RCC 7860 (cell line): ENCODE results near the gene OR1A1.
"Not testable (repeated sequence)": the region's sequence is repeated elsewhere in the genome, so short reads cannot be mapped to it uniquely, and the experiment has no call there.

ENCODE experiments used
- DNase-seq: peaks from one replicate; pipeline ENCODE4 v3.0.0-alpha.2; 2015; ENCODE audit warnings: low spot score
- FAIRE-seq: peaks from 2 replicates; lab custom pipeline; 2012; peaks lifted over from hg19 to GRCh38; lab: Jason Lieb, UNC

The OR1A1 gene, protein sequence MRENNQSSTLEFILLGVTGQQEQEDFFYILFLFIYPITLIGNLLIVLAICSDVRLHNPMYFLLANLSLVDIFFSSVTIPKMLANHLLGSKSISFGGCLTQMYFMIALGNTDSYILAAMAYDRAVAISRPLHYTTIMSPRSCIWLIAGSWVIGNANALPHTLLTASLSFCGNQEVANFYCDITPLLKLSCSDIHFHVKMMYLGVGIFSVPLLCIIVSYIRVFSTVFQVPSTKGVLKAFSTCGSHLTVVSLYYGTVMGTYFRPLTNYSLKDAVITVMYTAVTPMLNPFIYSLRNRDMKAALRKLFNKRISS

DNA sequence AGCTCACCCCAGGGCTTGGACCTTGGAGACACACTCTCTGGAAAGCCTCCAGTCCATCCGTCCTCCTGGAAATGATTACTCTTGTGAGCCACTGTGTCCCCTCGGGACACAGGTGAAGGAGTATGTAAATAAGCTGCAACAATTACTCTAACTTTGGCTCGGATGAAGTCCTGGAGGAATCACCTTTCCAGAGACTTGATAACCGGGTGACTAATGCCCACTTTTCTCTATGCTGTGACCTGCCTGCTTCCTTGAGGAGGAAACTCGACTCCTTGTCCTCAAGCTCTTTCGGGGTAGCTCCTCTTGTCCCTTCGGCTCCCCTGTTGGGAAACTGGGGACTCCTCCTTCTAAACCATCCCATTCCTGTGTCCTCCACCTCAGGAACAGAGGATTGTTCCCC, at the start of gene OR1A1:
TSS of gene OR1A1 (plus strand) at position 301 of the 400 bp plus-strand sequence. CDS start 7,954 bp downstream, outside the sequence.
- DNase-seq (no peak), FAIRE-seq (no peak)

DNA sequence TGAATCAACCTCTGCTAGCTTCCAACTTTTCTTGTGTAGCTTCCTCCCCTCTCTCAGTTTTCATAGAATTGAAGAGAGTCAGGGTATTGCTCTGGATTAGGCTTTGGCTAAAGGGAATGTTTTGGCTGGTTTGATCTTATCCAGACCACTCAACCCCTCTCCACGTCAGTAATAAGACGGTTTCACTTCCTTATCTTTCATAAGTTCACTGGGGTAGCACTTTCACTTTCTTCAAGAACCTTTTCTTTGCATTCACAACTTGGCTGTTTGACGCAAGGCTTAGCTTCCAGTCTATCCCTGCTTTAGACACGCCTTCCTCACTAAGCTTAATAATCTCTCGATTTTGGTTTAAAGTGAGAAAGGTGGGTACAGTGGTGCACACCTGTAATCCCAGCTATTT, 39.9 kb upstream of the OR1A1 start:
- FAIRE-seq (no peak), DNase-seq (no peak)

DNA sequence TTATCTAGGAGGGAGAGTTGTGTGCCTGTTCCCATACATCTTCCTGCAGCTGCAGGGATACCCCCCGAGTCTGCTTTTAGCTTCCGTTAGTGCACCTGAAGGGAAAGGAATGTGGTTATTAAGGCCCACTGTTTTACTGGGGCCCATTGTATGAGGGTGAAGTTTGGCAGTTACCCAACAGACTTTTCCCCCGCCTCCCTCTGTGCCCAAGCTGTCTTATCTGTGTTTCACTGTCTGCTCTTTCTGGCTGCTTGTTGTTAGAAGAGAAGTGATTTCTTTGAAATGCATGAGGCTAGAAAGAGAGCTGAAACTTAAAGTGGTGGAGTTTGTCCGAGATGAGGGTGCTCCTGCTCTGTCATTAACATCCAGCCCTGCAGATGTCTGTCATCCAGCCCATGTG, 17.5 kb upstream of the OR1A1 start:
- no peak for FAIRE-seq
- no peak for DNase-seq

DNA sequence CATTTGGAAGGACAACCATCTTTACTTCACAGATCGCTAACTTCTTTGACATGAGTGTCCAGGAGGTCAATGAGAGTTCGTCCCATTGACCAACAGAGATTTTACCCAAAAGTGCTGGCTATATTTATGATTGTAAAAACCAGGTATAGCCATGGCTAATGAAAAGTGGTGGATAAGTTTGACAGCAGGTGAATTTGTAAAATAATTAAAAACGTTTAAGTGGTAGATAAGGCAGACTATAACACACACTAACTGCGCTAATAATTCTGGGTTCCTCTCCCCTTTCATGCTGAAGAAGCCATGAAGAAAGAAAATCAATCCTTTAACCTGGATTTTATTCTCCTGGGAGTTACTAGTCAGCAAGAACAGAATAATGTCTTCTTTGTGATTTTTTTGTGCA, 10.2 kb upstream of the OR1A1 start, which contains the start of gene OR1A2:
TSS of gene OR1A2 (plus strand) at position 301 of the 400 bp plus-strand sequence. CDS start at position 301, 0 bp downstream.
- FAIRE-seq, result no peak
- no peak for DNase-seq

DNA sequence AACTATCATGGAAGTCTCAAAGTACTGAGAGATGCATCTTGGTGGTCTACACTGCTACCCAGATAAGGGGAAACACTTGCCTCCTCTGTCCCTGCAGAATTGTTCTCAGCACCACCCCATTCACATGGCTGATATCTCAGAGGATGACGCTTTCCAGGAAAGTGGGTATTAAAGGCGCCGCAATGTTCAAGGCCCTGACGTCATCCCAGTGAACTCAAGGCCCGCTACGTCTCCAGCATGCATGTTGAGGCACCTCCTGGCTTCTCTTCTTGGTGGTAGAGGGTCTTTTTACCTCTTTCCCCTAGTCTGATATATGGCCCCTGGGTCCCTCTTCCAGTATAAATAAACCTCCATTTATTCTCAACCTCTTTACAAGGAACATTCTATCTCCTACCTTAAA, 1.0 kb downstream of the OR1A1 start:
- FAIRE-seq, result no peak
- no peak for DNase-seq

DNA sequence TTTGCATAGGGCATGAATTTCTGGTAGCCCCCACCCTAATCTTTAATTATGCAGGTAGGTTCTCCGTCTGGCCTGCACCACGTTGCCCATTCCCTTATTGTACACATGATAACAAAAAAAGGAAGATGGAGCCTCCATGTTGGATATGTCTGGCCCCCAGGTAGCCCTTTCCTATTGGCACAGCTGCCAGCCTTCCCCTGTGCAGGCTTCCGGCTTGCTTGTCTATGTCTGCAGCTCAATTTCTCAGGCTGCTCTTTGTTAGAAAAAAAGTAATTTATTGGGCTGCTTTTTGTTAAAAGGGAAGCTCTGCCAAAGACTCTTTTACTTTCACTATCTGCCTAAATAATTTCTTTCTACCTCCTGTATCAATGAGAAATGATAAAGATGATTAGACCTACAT, 5.5 kb downstream of the OR1A1 start:
- DNase-seq (no peak), FAIRE-seq (no peak)

DNA sequence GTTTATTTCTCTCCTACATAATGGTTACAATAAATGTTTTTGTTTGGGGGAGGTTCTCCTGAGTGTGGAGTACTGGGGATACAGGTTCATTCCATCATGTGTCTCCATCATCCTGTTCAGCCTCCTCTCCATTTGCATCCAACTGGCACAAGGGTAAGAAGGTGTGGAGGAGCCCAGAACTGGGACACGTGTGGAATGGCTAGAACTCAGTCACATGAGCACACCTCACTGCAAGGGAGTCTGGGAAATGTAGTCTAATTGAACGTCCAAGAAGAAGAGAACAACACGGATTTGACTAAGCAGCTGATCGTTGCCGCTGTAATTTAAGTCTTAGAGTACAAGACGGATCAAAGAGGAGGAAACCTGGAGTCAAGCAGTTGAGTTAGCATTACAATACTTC, 6.1 kb downstream of the OR1A1 start:
- DNase-seq (no peak), FAIRE-seq (no peak)

DNA sequence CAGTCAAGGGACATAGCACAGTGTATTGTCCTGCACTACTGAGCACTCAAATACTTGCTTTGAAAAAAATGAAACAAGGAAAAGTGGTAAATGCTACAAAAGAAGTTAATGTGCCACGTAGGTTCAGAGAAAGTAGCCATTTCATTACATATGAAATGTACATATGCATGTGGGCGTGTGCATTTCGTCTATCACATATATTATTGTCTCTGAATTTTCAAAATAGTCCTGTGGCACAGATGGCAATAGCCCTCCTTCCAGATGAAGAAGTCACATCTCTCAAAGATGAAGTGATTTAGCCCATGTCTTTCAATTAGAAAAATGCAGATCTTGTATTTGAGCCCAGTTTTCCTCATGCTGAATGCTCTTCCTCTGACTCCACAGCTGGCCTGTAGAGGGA, 12.5 kb downstream of the OR1A1 start:
- not testable (repeated sequence) for DNase-seq, FAIRE-seq

DNA sequence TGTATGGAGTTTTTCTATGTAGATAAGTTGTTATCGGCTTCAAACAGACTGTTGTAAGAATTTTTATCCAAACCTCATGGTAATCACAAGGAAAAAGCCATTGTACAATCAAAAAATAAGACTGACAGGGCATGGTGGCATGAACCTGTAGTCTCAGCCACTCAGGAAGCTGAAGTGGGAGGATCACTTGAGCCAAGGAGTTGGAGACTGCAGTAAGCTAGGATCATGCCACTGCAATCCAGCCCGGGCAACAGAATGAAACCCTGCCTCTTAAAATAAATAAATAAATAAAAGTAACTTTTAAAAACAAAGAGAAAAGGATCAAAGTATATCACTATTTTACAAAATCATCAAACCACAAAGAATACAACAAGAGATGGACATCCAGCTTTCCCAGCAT, 14.4 kb downstream of the OR1A1 start:
- DNase-seq (no peak), FAIRE-seq (no peak)

DNA sequence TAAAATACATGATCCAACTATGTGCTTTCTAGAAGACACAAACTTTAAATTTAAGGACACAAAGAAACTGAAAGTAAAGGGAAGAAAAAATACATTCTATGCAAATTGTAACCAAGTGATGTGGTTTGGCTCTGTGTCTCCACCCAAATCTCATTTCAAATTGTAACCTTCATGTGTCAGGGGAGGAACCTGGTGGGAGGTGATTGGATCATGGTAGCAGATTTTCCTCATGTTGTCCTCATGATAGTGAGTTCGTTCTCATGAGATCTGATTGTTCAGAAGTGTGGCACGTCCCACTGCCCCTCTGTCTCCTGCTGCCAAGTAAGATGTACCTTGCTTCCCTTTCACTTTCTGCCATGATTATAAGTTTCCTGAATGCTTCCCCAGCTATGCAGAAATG, 15.0 kb downstream of the OR1A1 start:
- FAIRE-seq (no peak), DNase-seq (no peak)

DNA sequence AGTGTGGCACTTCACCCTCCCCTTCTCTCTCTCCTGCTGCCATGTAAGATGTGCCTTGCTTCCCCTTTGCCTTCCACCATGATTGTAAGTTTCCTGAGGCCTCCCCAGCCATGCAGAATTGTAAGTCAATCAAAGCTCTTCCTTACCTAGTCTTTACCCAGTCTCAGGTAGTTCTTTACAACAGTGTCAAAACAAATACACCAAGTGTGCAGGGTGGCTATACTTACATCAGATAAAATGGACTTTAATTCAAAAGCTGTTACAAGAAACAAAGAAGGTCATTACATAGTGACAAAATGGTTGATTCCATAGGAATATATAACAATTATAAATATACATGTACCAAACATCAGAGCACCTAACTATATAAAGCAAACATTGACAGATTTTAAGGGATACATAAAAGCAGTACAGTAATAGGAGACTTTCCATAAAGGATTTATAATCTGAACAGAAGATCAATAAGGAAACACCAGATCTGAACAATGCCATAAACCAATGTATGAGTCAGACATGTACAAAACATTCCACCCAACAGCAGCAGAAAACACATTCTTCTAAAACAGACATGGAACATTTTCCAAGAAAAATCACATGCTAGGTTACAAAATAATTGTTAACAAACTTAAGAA, 17.4 kb downstream of the OR1A1 start:
- DNase-seq, FAIRE-seq: not testable (repeated sequence)

DNA sequence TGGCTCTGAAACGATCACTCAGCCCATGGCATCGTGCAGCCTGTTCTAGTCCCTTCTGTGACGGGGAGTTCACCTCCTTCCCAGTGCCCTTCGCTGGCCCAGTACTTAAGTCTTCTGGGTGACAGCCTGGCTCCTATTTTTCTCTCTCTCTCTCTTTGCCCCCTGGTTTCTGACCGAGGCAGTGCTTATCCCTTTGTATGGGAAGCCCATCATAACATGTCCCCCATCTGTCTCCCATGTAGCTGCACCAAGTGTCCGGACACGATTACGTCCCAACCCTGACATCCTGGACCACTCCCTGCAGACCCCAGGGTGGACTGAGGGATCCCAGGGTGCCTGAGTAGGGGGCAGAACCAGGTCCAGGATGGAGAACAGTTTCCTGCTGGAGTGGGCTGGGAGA, 24.8 kb downstream of the OR1A1 start:
- DNase-seq, FAIRE-seq: not testable (repeated sequence)

DNA sequence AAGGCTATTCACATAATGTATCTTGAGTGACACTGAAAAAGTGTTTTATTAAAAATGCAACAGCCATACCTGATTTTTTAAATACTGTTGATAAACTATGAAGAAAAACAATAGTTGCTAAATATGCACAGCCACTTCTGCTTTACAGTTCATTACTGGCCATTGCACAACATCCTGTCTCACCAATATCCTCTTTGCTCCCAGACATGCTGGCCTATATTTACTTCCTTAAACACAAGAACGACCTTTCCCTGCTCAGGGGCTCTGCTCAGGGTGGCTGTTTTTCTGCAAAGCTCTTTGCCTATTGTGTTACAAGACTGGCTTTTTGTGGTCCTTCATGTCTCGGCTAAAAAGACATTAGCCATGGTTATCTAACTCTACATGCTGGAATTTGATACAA, 31.2 kb downstream of the OR1A1 start:
- FAIRE-seq, DNase-seq: not testable (repeated sequence)

DNA sequence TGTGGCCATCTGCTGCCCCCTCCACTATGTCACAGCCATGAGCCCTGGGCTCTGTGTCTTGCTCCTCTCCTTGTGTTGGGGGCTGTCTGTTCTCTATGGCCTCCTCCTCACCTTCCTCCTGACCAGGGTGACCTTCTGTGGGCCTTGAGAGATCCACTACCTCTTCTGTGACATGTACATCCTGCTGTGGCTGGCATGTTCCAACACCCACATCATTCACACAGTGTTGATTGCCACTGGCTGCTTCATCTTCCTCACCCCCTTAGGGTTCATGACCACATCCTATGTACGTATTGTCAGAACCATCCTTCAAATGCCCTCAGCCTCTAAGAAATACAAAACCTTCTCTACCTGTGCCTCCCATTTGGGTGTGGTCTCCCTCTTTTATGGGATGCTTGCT, 33.6 kb downstream of the OR1A1 start:
- not testable (repeated sequence) for FAIRE-seq

DNA sequence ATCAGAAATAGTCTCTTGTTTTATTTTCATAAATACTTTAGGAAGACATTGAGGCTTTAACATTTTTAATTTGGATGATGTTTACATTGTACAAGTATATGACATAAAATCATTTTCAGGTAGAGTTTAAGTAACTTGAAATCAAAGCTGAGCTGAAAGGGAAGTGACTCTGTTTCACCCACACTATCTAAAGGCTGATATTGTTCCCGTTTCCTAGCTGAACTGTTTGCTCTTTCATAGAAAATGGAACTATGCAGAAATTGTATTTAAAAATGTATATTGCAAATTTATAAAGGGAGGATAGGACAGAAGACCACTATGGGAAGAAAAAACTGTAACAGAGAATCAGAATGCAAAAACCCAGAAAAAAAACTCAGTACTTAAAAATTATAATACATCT, 37.4 kb downstream of the OR1A1 start:
- DNase-seq, FAIRE-seq: not testable (repeated sequence)

More for the DNA sequence above, 33.6 kb downstream of the OR1A1 start:
- not testable (repeated sequence) for DNase-seq

DNA sequence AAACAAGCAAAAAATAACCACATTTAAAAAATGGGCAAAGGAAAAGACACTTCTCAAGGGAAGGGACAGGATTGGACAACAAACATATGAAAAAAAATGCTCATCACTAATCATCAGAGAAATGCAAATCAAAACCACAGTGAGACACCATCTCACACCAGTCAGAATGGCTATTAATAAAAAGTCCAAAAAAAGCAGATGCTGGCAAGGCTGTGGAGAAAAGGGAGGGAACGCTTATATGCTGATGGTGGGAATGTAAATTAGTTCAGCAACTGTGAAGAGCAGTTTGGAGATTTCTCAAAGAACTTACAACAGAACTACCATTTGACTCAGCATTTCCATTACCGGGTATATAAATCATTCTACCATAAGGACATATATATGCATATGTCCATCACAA, 41.5 kb downstream of the OR1A1 start:
- FAIRE-seq, DNase-seq: not testable (repeated sequence)

DNA sequence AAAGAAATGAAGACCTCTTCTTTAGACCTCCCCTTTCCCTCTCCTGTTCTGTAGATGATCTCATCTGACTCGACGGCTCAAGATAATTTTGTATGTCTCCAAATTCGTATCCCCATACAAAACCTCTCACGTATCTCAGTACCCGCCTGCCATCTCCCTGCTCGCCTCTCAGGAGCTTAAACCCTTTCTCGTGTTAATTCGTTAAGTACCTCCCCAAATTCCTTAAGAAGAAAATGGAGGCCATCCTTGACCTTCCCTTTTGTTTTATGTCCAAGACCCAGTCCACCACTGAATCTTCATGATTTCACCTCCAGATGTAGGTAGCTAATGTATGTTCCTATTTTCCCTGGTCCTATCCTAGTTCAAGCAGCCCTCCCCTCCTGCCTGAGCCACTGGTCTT, 49.1 kb downstream of the OR1A1 start:
- DNase-seq (no peak), FAIRE-seq (no peak)

DNA sequence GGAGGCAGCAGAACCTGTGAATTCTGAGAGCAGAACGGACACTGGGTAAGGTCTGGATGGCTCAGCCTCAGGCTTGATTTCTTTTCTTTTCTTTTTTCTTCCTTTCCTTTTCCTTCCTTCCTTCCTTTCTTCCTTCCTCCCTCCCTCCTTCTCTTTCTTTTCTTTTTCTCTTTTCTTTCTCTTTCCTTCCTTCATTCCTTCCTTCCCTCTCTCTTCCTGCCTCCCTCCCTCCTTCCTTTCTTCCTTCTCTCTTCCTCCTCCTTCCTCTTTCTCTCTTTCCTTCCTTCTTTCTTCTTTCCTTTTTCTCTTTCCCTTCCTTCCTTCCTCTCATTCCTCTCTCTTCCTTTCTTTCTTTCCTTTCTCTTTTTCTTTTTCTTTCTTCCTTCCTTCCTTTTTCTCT, 52.7 kb downstream of the OR1A1 start:
- no peak for FAIRE-seq
- no peak for DNase-seq

DNA sequence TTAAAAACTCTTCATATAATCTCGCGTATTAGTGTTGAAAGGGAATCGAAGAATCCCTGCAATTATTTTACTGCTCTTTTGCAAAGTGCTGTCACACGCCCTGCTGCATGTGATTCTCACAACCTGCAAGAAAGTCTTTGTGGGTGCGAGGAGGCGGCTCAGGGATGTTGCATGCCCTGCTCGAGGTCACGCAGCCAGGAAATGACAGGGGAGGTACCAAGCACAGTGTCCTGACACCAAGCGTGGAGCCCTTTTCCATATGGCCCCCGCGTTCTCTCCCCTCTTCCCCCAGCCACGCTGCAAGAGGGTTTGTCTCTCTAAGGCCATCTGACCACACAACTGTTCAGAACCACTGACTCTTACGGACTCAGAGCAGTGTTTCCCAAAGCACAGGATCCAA, 53.1 kb downstream of the OR1A1 start:
- FAIRE-seq (no peak), DNase-seq (no peak)
